OCI-LY1 (cell line): ENCODE measurements around the gene ADAMTS17.
"Not testable (repeated sequence)": the region's sequence is repeated elsewhere in the genome, so short reads cannot be mapped to it uniquely, and the experiment has no call there.

ENCODE experiments used
- EZH2 ChIP-seq: fragments of 200-600 bp; sonication (generic), shearing (Covaris generic); IDR thresholded peaks from 2 replicates; pipeline ENCODE4 v1.8.0; 2017; ENCODE audit warnings: borderline replicate concordance, mixed run types, mild to moderate bottlenecking, antibody characterized with exemption, low read length, moderate library complexity, mixed read lengths
- TF ChIP-seq, protein P1 (sequence below): fragments of 200-600 bp; sonication (generic), shearing (Covaris generic); IDR thresholded peaks from 2 replicates; pipeline ENCODE4 v1.5.1; 2017; ENCODE audit warnings: mild to moderate bottlenecking, antibody characterized with exemption, low read length, moderate library complexity, mixed read lengths

DNA sequence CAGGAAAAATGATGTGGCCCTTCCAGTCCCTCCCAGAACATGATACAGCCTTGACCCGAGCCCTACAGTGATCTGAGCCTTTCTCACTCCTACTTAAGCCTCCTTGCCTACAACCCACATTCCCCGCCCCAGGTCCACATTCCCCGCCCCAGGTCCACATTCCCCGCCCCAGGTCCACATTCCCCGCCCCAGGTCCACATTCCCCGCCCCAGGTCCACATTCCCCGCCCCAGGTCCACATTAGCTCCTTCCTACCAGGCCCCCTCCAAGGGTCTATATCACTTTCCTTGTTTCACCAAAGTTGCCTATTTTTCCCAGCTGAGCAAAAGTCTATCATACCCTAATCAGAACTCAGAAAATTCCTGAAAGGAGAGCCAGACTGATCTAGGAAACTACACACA is 2.3 kb downstream of the ADAMTS17 start:
- TF ChIP-seq, protein P1, sequence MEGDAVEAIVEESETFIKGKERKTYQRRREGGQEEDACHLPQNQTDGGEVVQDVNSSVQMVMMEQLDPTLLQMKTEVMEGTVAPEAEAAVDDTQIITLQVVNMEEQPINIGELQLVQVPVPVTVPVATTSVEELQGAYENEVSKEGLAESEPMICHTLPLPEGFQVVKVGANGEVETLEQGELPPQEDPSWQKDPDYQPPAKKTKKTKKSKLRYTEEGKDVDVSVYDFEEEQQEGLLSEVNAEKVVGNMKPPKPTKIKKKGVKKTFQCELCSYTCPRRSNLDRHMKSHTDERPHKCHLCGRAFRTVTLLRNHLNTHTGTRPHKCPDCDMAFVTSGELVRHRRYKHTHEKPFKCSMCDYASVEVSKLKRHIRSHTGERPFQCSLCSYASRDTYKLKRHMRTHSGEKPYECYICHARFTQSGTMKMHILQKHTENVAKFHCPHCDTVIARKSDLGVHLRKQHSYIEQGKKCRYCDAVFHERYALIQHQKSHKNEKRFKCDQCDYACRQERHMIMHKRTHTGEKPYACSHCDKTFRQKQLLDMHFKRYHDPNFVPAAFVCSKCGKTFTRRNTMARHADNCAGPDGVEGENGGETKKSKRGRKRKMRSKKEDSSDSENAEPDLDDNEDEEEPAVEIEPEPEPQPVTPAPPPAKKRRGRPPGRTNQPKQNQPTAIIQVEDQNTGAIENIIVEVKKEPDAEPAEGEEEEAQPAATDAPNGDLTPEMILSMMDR = not testable (repeated sequence)
- TF ChIP-seq EZH2 = not testable (repeated sequence)
